Cardiac muscle cell (in vitro differentiated cells and primary cell): ENCODE results near the gene RPS6KC1. TPM values are rescaled to one million over a fixed set of nuclear protein-coding genes. Genes with fewer than 3 reads are reported as not detected.
A peak's percentile ranks its signal among the peaks of the same experiment; 100 is the strongest.
"Not testable (repeated sequence)": the region's sequence is repeated elsewhere in the genome, so short reads cannot be mapped to it uniquely, and the experiment has no call there.

Experiments used
- DNase-seq, 2 donors: peaks; one replicate each; pipeline versions ENCODE4 v3.0.0 to v3.0.0-alpha.2; 2010 to 2017; ENCODE audit warnings: low read depth in 1 of 2, low spot score in 1 of 2
- H3K27ac ChIP-seq: fragments of 200-600 bp; sonication (generic); 2 replicates; pipeline ENCODE4 v1.5.1; 2016
- H3K27me3 ChIP-seq: fragments of 200-600 bp; sonication (generic); 2 replicates; pipeline ENCODE4 v1.6.0; 2016; ENCODE audit warnings: control low read depth
- H3K36me3 ChIP-seq: fragments of 200-600 bp; sonication (generic); 2 replicates; pipeline ENCODE4 v1.5.1; 2016; ENCODE audit warnings: control low read depth
- H3K4me1 ChIP-seq: fragments of 200-600 bp; sonication (generic); 2 replicates; pipeline ENCODE4 v1.8.1; 2017; ENCODE audit warnings: low read depth, mild to moderate bottlenecking, mixed run types
- H3K4me3 ChIP-seq: fragments of 200-600 bp; sonication (generic); 2 replicates; pipeline ENCODE4 v1.5.1; 2016; ENCODE audit warnings: mild to moderate bottlenecking
- H3K9me3 ChIP-seq: fragments of 200-600 bp; sonication (generic); 2 replicates; pipeline ENCODE4 v1.5.1; 2017; ENCODE audit warnings: low read depth, mild to moderate bottlenecking, control low read depth
- CTCF ChIP-seq: IDR thresholded peaks from 2 replicates; pipeline ENCODE4 v1.5.1; 2012; ENCODE audit warnings: low read depth, mild to moderate bottlenecking, low read length
- polyA plus RNA-seq: library from polyadenylated mRNA; unstranded; fragments of >200 nt; fragmentation: Nextera tagmentation; extraction: Ambion mirVana; gene quantifications from 2 replicates; pipeline ENCODE4 v1.2.1, GENCODE V29; 2016
- total RNA-seq: library from RNA; depleted of rRNA; stranded (reverse); fragments of >200 nt; gene quantifications from 2 replicates; pipeline ENCODE4 v1.2.3, GENCODE V29; 2016

The RPS6KC1 gene
- total and polyA plus RNA-seq, 2 experiments from 2014 or later, result 12.5 to 17.9 TPM

GRCh38 chr1:213303286-213303685 lies 252.2 kb downstream of the RPS6KC1 start:
- TF ChIP-seq CTCF, result no peak
- H3K4me3 ChIP-seq, result no peak overlapping the region
- H3K4me1 ChIP-seq, result no peaks in the 10 kb centered on the region
- H3K27me3 ChIP-seq, result no peaks in the 10 kb centered on the region
- no peaks in the 10 kb centered on the region for H3K36me3 ChIP-seq
- peak; percentile 44 to 56 for DNase-seq
- no peak overlapping the region for H3K27ac ChIP-seq
- H3K9me3 ChIP-seq, result no peaks in the 10 kb centered on the region

- Histone ChIP-seq H3K9me3 (no peaks in the 10 kb centered on the region), H3K27me3 (no peaks in the 10 kb centered on the region), H3K4me3 (no peak overlapping the region), H3K4me1 (no peaks in the 10 kb centered on the region), H3K27ac (no peak overlapping the region), H3K36me3 (no peaks in the 10 kb centered on the region)
- DNase-seq, result no peak
- no peak for TF ChIP-seq CTCF
Measured at GRCh38 chr1:213315571-213315970, 264.5 kb downstream of the RPS6KC1 start.

- H3K4me3 ChIP-seq, H3K36me3 ChIP-seq, DNase-seq, H3K27ac ChIP-seq, H3K27me3 ChIP-seq, H3K4me1 ChIP-seq, H3K9me3 ChIP-seq: not testable (repeated sequence)
Measured at GRCh38 chr1:213318458-213318857, 267.4 kb downstream of the RPS6KC1 start.

- Histone ChIP-seq H3K9me3 (no peaks in the 10 kb centered on the region), H3K27ac (no peak overlapping the region), H3K27me3 (no peaks in the 10 kb centered on the region), H3K36me3 (no peaks in the 10 kb centered on the region), H3K4me3 (no peak overlapping the region), H3K4me1 (no peaks in the 10 kb centered on the region)
- no peak for TF ChIP-seq CTCF
- no peak for DNase-seq
Measured at GRCh38 chr1:213320191-213320870, 269.3 kb downstream of the RPS6KC1 start.

Other genes with a start within 250 kb of the RPS6KC1 start
- 2.9 TPM in 1 of 2 replicates, not detected in the other for gene SPATA45, start 203.6 kb upstream of the RPS6KC1 start, total RNA-seq
- 0.52 TPM in 1 of 2 replicates, not detected in the other for gene SPATA45, start 203.6 kb upstream of the RPS6KC1 start, polyA plus RNA-seq
- gene FLVCR1, start 193.0 kb upstream of the RPS6KC1 start, total RNA-seq, result 9.8 and 11.7 TPM in 2 replicates
- 7.8 and 13.6 TPM in 2 replicates for gene FLVCR1, start 193.0 kb upstream of the RPS6KC1 start, polyA plus RNA-seq
- gene VASH2, start 100.7 kb upstream of the RPS6KC1 start, total RNA-seq, result 3.4 and 5.9 TPM in 2 replicates
- gene VASH2, start 100.7 kb upstream of the RPS6KC1 start, polyA plus RNA-seq, result 2.8 and 5.8 TPM in 2 replicates
- gene ANGEL2, start 35.4 kb upstream of the RPS6KC1 start, total RNA-seq, result 36.0 and 41.2 TPM in 2 replicates
- gene ANGEL2, start 35.4 kb upstream of the RPS6KC1 start, polyA plus RNA-seq, result 25.1 and 37.5 TPM in 2 replicates